ENCODE data around the gene CAPZB. TPM values are rescaled to one million over a fixed set of nuclear protein-coding genes. Genes with fewer than 3 reads are reported as not detected.

Gene CAPZB
- total RNA-seq, 3 donors from 2014 or later, result 112 to 114 (median 113) TPM

DNA sequence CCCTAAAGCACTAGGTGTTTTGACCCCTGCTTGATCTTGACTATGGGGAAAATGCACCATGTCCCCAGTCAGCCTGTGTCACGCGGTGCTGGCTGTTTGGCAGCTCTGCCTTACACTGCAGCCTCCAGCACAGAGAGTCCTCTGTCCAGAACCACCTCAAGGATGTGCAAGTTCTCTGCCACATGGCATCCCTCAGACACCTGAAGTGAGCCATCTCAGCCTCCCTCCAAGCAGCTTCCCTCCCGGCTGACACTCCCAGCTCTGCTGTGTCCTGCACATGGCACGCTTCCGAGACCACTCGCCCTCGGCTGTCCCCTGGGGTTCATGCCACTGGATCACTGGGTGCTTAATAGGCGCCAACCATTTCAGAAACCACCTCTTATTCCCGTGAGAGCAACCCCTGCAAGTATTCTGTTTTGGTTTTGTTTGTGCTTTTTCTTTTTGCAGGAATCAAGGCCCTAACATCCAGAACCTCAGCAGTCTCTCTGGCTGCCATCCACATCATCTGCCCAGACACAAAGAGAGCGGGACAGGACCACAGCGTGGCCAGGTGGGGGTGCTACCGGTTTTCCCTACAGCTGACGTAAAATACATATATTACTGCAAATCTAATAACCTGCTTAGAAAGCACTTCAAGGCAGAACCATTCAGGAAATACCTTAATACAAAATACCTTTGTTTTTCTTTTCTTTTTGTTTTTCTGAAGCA lies 45.7 kb downstream of the CAPZB start:
- peaks cover 45 to 51% of the 10 kb centered on the region in 2 donors for H3K4me1 ChIP-seq

DNA sequence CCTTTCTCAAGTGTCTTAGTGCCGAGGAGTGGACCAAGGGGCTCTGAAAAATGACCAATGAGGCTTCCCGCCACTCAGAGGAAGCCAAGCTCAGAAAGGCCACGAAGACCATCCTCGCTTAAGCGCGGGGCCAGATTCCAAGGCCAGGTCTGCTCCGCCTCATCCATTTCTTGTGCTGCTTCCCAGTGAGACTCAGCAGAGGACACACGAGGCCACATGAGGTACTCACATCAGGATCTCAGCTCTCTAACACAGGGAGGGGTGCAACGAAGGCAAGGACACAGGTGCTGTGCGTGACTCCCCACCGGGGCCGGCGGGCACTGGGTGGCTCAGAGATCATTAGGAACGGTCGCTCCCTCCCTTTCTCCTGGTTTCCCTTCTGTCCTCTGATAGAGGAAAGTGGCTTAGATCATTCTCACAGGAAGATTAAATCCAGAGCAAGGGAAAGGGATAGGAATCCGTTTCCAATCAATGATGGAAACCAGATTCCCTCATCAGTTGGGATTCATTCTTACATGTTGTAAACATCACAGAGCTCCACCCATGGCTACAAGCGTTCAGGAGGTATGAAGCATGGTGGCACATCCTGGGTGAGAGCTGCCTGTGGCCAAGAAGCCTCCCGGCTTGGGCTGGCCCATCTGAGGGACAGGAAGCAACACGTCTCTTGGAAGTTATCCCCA lies 46.7 kb downstream of the CAPZB start:
- H3K27ac ChIP-seq, result peak overlapping the region; percentile 88 to 95
- H3K36me3 ChIP-seq, result no peaks in the 10 kb centered on the region
- no peaks in the 10 kb centered on the region for H3K9me3 ChIP-seq
- no peak for DNase-seq (ENCODE audit: low spot score in 2 of 2)
- peaks cover 45 to 53% of the 10 kb centered on the region in 2 donors for H3K4me1 ChIP-seq
- H3K4me3 ChIP-seq, result peak overlapping the region in 2 of 3 donors; percentile 3 to 45
- TF ChIP-seq, protein P1, sequence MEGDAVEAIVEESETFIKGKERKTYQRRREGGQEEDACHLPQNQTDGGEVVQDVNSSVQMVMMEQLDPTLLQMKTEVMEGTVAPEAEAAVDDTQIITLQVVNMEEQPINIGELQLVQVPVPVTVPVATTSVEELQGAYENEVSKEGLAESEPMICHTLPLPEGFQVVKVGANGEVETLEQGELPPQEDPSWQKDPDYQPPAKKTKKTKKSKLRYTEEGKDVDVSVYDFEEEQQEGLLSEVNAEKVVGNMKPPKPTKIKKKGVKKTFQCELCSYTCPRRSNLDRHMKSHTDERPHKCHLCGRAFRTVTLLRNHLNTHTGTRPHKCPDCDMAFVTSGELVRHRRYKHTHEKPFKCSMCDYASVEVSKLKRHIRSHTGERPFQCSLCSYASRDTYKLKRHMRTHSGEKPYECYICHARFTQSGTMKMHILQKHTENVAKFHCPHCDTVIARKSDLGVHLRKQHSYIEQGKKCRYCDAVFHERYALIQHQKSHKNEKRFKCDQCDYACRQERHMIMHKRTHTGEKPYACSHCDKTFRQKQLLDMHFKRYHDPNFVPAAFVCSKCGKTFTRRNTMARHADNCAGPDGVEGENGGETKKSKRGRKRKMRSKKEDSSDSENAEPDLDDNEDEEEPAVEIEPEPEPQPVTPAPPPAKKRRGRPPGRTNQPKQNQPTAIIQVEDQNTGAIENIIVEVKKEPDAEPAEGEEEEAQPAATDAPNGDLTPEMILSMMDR (IDR thresholded peaks at IDR 0.05), result no peak
- TF ChIP-seq POLR2AphosphoS5 (IDR thresholded peaks at IDR 0.05), result no peak
- TF ChIP-seq POLR2A (IDR thresholded peaks at IDR 0.05), result no peak
- intact Hi-C loops (cut with DNase I; ENCODE audit: low total_unique reads), result loop anchor here (10.0 kb wide), 1 partner anchor 46 kb away; the partner anchor contains the start of gene CAPZB
- H3K27me3 ChIP-seq, result no peaks in the 10 kb centered on the region

More for the DNA sequence above, 45.7 kb downstream of the CAPZB start:
- Histone ChIP-seq H3K27ac (peak overlapping the region; percentile 88 to 95), H3K36me3 (no peaks in the 10 kb centered on the region), H3K9me3 (no peaks in the 10 kb centered on the region), H3K4me3 (no peak overlapping the region), H3K27me3 (no peaks in the 10 kb centered on the region)
- intact Hi-C loops (cut with DNase I; ENCODE audit: low total_unique reads), result loop anchor here (10.0 kb wide), 1 partner anchor 45 kb away; the partner anchor contains the start of gene CAPZB
- DNase-seq (ENCODE audit: low spot score in 2 of 2), result peak in 1 of 2 donors; percentile 56
- TF ChIP-seq POLR2AphosphoS5 (IDR thresholded peaks at IDR 0.05) (no peak), POLR2A (IDR thresholded peaks at IDR 0.05) (no peak)
- TF ChIP-seq, protein P1 (IDR thresholded peaks at IDR 0.05), result no peak

DNA sequence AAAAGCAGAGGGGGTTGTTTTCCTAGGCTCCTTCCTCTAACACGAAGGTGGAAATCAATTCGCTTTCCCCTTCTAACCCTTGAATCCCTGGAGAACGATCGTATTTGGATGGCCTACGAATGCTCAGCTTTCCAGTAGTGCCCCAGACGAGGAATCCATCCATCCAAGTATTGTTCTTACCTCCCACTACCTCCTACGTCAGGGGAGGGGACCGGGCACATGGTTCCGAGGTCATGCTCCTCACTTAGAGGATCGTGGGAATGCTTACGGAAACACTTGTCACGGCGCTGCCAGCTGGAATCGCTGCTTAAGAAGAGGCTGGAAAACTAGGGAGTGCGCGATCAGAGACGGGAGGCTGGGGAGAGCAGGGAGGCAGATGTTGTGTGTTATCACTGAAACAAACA lies 47.4 kb downstream of the CAPZB start:
- Histone ChIP-seq H3K4me1 (peaks cover 45 to 53% of the 10 kb centered on the region in 2 donors), H3K36me3 (no peaks in the 10 kb centered on the region), H3K4me3 (peak overlapping the region in 2 of 3 donors; percentile 3 to 36), H3K27ac (peak overlapping the region; percentile 88 to 95), H3K9me3 (no peaks in the 10 kb centered on the region), H3K27me3 (no peaks in the 10 kb centered on the region)
- intact Hi-C loops (cut with DNase I; ENCODE audit: low total_unique reads), result loop anchor here (10.0 kb wide), 1 partner anchor 47 kb away; the partner anchor contains the start of gene CAPZB
- DNase-seq (ENCODE audit: low spot score in 2 of 2), result no peak
- TF ChIP-seq, protein P1 (IDR thresholded peaks at IDR 0.05), result no peak
- TF ChIP-seq POLR2AphosphoS5 (IDR thresholded peaks at IDR 0.05), result peak; percentile 54 to 87 (median 82)

DNA sequence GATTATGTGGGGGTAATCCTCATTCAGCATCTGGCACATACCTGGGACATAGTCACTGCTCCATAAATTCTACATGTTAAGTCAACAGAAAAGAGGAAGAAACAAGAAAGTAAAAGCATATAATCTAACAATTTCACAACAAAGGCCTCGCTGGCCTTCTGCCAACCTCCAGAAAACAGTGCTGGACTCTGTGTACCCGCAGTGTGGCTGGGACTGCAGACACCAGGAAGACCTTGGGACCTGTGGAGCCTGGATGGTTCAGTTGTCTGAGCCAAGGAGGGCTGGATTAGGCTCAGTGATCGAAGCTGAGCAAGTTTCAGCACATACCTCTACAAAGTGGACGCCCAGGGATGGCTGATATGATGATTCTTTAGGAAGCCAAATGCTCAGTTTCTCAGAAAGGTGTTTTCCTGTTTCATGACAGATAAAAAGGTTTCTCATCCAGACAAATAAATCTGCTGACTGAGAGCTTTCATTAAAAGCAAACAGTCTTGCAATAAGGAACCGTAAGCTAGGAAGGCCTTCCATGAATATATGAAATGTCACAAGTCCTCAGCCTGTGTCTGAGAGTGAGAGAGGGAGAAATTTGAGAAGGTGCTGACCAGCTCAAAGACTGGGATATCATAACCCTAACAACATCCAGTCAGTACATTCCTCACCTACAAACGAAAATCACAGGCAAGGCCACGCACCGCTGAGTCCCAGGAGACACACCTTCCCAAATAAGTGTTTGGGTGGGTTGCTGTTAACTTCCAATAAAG lies 48.4 kb downstream of the CAPZB start:
- intact Hi-C loops (cut with DNase I; ENCODE audit: low total_unique reads), result loop anchor here (10.0 kb wide), 1 partner anchor 48 kb away; the partner anchor contains the start of gene CAPZB
- H3K27ac ChIP-seq, result peak overlapping the region; percentile 88 to 95
- peak in 2 of 3 donors; percentile 57 to 79 for TF ChIP-seq POLR2AphosphoS5 (IDR thresholded peaks at IDR 0.05)
- TF ChIP-seq, protein P1 (IDR thresholded peaks at IDR 0.05), result no peak
- TF ChIP-seq POLR2A (IDR thresholded peaks at IDR 0.05), result no peak

More for the DNA sequence above, 48.4 kb downstream of the CAPZB start:
- H3K4me3 ChIP-seq, result peak overlapping the region in 1 of 3 donors; percentile 36
- H3K4me1 ChIP-seq, result peaks cover 45 to 53% of the 10 kb centered on the region in 2 donors
- peak; percentile 73 to 76 for DNase-seq (ENCODE audit: low spot score in 2 of 2)
- H3K9me3 ChIP-seq, result no peaks in the 10 kb centered on the region
- H3K27me3 ChIP-seq, result no peaks in the 10 kb centered on the region
- H3K36me3 ChIP-seq, result no peaks in the 10 kb centered on the region

Measured in breast epithelium (tissue), 4 donors.